Non-pigmented ciliary epithelial cell (primary cell): ENCODE data around the gene SLC25A28.

Source experiments
- DNase-seq: peaks from one replicate; pipeline ENCODE4 v3.0.0-alpha.2; 2010; ENCODE audit warnings: low read depth

The SLC25A28 gene, protein sequence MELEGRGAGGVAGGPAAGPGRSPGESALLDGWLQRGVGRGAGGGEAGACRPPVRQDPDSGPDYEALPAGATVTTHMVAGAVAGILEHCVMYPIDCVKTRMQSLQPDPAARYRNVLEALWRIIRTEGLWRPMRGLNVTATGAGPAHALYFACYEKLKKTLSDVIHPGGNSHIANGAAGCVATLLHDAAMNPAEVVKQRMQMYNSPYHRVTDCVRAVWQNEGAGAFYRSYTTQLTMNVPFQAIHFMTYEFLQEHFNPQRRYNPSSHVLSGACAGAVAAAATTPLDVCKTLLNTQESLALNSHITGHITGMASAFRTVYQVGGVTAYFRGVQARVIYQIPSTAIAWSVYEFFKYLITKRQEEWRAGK

GRCh38 chr10:99619851-99620710 lies at the start of gene SLC25A28:
SLC25A28 (minus strand) TSS chr10:99620439; CDS start chr10:99620335, 104 bp downstream.
- DNase-seq = peak; percentile 100

DNA sequence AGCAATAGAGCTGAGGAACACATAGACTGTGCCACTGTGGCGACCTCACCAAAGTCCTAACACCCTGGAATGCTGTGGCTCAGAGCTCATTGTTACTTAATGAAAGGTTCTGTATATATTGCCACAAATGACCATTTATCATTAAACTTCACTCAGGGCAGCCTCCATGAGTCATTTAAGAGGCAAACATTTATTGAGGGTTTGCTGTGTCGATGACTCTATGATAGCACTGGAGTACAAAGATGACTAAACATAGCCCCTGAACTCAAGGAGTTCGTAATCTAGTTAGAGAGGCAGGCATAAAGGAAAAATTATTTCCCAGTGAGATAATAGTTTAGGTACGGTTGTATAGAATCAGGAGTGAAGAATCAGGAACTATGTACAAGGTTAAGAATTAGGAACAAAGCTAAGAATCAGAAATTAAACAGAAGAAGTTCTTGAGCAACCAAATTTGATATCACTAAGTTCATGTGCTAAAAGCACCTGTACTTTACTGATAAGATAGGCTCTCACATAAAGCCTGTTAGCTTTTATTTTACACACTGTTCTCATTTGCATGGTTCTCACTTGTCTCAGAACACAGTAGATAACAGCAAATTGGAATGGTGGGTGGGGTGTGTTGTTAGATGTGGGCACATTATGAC lies 47.0 kb upstream of the SLC25A28 start:
- DNase-seq = no peak

GRCh38 chr10:99665304-99665703 lies 45.1 kb upstream of the SLC25A28 start:
- DNase-seq = no peak

GRCh38 chr10:99661377-99661763 lies 41.1 kb upstream of the SLC25A28 start:
- peak; percentile 68 for DNase-seq

- no peak for DNase-seq
Observed at GRCh38 chr10:99660662-99661376, 40.6 kb upstream of the SLC25A28 start.

DNA sequence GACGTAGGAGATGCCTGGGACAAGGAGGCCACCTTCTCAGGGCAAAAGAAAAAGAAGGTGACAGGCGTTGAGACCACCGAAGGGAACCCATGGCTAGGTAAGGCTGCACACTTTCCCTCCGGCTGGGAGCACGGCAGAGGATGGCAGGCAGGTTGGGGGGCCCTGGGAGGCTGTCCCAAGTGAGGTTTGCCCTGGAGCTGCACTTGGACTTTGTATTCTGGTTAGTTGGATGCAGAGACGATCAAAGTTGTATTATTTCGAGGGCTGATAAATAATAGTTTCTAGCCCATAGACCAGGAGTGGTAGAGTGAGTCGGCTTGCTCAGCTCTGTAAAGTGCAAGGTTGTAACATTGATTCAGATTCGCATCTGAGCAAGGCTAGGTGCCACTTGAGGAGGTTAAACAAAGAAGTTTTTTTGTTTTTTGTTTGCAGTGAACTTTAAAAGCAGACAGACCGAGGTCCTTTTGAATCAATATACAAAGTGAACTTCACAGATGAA lies 39.7 kb upstream of the SLC25A28 start:
- no peak for DNase-seq

DNA sequence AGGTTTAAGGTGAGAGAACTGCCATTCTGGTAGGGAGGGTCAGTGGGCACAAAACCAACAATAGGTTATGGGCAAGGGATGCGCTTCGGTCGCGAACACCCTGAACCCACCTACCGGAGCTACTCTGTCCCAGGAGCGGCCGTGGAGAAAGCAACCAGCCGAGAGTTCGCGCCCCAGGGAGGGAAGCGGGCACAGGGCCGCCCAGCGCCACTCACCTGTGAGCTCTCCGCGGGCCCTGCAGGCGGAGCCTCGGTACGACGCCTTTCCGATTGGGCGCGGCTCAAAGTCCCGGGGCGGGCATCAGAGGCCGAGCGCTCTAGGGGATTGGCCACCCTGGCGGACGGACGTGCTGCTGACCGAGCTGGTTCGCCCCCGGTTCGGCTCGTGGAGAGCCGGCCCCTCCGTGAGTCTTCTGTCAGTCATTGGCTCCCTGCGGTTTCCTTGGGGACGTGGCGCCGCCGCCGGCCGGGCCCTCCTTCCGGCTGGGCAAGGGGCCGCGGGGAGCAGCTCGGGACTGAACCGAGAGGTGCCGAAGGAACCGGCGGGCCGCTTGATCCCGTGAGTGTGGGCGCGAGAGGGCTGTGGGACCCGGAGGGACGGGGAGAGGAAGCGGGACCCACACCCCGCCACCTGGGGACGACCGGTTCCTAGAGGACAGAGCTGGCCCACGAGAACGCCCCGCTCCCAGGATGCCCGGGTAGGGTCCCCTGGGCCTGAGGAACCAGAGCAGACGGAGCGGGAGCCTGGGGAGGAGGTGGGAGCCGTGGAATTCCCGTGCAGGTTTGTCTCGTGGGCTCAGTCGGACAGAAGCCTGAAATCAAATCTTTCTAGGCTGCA lies 39.0 kb upstream of the SLC25A28 start, which contains the start of gene ENTPD7:
ENTPD7 (plus strand) TSS at position 479 of the 837 bp plus-strand sequence. CDS start 448 bp downstream, outside the sequence.
- peak; percentile 83 for DNase-seq

GRCh38 chr10:99658622-99659030 lies 38.4 kb upstream of the SLC25A28 start:
- DNase-seq = no peak

GRCh38 chr10:99656199-99657064 lies 36.2 kb upstream of the SLC25A28 start:
- DNase-seq = no peak

DNA sequence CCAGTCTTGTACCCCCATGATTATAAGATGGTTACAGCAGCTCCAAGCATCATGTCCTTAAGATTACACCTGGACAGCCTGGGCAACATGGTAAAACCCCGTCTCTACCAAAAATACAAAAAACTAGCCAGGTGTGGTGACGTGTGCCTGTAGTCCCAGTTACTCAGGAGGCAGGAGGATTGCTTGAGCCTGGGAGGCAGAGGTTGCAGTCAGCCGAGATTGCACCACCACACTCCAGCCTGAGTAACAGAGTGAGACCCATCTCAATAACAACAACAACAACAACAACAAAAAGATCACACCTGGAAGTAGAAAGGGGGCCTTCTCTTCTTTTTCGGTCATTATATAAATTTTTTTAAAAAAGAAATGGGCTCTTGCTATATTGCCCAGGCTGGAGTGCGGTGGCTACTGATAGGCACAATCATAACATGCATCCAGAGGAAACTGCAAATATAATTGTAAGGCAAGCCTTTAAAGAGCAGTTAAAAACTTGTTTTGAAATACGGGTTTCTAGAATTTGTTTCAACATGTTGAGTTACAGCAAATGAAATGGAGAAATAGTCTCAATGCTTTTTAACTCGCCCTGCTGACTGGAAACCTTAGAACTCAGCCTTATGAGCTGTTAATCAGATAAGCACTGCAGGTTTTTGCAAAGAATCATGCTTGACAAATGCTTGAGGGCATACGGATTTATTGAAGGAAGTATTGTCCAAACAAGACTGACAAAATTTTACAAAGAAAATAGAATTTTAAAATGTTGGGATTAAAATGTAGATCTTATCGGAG lies 34.3 kb upstream of the SLC25A28 start:
- DNase-seq = no peak

DNA sequence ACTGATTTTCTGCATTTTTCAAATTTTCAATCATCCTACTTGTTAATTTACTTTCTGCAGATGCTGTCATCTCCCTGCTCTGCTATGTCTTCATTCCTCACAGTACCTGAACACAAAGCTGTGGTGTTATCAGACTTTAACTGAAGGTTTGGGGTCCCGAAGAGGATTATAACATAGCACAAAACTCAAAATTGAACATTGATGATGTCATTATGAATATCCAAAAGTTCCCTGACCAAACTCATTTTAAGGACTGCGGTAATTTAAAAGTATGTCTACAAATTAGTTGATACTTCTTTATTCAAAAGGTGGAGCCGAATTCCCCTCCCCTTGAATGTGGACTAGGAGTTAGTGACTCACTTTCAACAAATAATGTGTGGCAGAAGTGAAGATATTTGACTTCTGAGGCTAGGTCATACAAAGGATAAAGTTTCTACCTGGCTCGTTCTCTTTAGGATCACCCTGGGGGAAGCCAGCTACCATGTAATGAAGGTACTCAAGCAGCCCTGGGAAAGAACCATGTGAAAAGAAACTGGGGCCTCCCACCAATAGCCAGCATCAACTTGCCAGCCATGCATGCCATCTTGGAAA lies 32.7 kb upstream of the SLC25A28 start:
- no peak for DNase-seq

DNA sequence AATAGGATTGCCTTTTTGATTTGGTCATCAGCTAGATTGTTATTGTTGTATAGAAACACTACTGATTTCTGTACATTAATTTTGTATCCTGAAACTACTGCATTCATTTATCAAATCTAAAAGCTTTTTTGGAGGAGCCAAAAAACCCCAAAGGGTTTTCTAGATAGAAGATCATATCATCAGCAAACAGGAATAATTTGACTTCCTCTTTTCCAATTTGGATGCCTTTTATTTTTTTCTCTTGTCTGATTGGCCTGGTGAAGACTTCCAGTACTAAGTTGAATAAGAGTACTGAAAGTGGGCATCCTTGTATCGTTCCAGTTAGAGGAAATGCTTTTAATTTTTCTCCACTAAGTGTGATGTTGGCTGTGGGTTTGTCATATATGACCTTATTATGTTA lies 28.5 kb upstream of the SLC25A28 start:
- no peak for DNase-seq

- no peak for DNase-seq
Observed at GRCh38 chr10:99647601-99648151, 27.4 kb upstream of the SLC25A28 start.

DNA sequence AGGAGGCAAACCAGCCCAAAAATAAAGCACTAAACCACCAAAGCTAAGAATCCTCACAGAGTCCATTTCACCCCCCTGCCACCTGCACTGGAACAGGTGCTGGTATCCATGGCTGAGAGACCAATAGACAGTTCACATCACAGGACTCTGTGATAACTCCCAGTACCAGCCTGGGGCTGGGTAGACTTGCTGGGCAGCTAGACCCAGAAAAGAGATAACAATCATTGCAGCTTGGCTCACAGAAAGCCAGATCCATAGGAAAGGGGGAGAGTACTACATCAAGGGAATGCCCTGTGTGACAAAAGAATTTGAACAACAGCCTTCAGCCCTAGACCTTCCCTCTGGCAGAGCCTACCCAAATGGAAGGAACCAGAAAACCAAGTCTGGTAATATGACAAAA lies 13.6 kb upstream of the SLC25A28 start:
- no peak for DNase-seq

GRCh38 chr10:99631496-99631895 lies 11.3 kb upstream of the SLC25A28 start:
- DNase-seq = no peak

DNA sequence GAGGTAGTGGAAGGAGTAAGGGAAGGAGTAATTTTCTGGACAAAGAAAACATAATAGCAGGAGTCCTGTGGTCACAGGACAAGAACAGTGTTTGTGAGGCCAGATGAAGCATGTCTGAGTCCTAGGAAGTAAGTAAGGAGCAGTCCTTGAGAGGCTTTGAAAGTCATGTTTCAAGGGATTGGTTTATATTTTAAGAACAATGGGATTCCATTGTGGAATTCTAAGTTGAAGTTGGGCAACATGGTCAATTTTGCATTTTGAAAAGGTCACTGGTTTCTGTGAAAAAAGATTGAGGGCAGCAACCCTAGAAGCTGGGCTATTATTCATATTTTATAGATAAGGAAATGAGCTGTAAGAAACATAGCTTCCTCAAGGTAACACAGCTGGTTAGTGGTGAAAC lies 10.8 kb upstream of the SLC25A28 start:
- DNase-seq = no peak

- DNase-seq = no peak
Observed at GRCh38 chr10:99630433-99630832, 10.2 kb upstream of the SLC25A28 start.

DNA sequence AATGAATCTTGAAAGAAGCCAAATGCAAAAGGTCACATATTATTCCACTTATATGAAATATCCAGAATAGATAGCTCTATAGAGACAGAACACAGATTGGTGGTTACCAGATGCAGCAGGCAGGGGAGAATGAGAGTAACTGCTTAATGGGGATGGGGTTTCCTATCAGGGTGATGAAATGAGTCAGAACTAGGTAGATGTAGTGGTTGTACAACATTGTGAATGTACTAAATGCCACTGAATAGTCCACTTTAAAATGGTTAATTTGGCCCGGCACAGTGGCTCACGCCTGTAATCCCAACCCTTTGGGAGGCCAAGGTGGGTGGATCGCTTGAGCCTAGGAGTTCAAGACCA lies 9.4 kb upstream of the SLC25A28 start:
- no peak for DNase-seq
